Effector memory CD4-positive, alpha-beta T cell (primary cell): ENCODE measurements around the gene RPS16.

Source experiments
- DNase-seq, 3 donors: peaks; one replicate each; pipeline ENCODE4 v3.0.0-alpha.2; 2020
- H3K27ac ChIP-seq: 2 replicates; pipeline ENCODE4 v1.7.0; 2013; ENCODE audit warnings: mild to moderate bottlenecking, low read length, moderate library complexity; ENCODE audit not compliant: insufficient read depth, poor library complexity, severe bottlenecking
- H3K27me3 ChIP-seq: replicated peaks from 2 replicates; pipeline ENCODE4 v1.7.0; 2013; ENCODE audit warnings: mild to moderate bottlenecking, low read length; ENCODE audit not compliant: insufficient read depth, control insufficient read depth, poor library complexity, severe bottlenecking
- H3K36me3 ChIP-seq: 2 replicates; pipeline ENCODE4 v1.7.0; 2013; ENCODE audit warnings: mild to moderate bottlenecking, low read length, moderate library complexity; ENCODE audit not compliant: control insufficient read depth, insufficient read depth
- H3K4me1 ChIP-seq: 2 replicates; pipeline ENCODE4 v1.7.0; 2013; ENCODE audit warnings: low read length, mild to moderate bottlenecking; ENCODE audit not compliant: control insufficient read depth, insufficient read depth, poor library complexity, severe bottlenecking
- H3K4me3 ChIP-seq: 2 replicates; pipeline ENCODE4 v1.7.0; 2013; ENCODE audit warnings: low read length, low read depth, mild to moderate bottlenecking; ENCODE audit not compliant: insufficient read depth, poor library complexity, severe bottlenecking
- H3K9me3 ChIP-seq: 2 replicates; pipeline ENCODE4 v1.7.0; 2013; ENCODE audit warnings: mild to moderate bottlenecking, low read length, moderate library complexity; ENCODE audit not compliant: control insufficient read depth

Gene RPS16

GRCh38 chr19:39413272-39413910 is 22.4 kb downstream of the RPS16 start:
- Histone ChIP-seq H3K9me3 (no peaks in the 10 kb centered on the region), H3K36me3 (peaks cover 6% of the 10 kb centered on the region), H3K4me1 (peaks cover 31% of the 10 kb centered on the region), H3K27me3 (no peaks in the 10 kb centered on the region), H3K27ac (peak overlapping the region; percentile 100), H3K4me3 (peak overlapping the region; percentile 85)
- peak in 1 of 3 donors; percentile 32 for DNase-seq

- DNase-seq: no peak
- H3K9me3 ChIP-seq: no peaks in the 10 kb centered on the region
- H3K27me3 ChIP-seq: no peaks in the 10 kb centered on the region
- H3K36me3 ChIP-seq: peaks cover 11% of the 10 kb centered on the region
- peak overlapping the region; percentile 100 for H3K27ac ChIP-seq
- H3K4me3 ChIP-seq: peak overlapping the region; percentile 85
- H3K4me1 ChIP-seq: peaks cover 31% of the 10 kb centered on the region
Measured at GRCh38 chr19:39412867-39413271, 22.9 kb downstream of the RPS16 start.

GRCh38 chr19:39412100-39412866 is 23.5 kb downstream of the RPS16 start, which contains the start of gene PLEKHG2:
Gene PLEKHG2 (plus strand): TSS chr19:39412669. CDS start chr19:39414087, 1,418 bp downstream.
- Histone ChIP-seq H3K4me3 (peak within 1 kb of the TSS; percentile 99), H3K27me3 (no peaks in the 10 kb centered on the region), H3K36me3 (peaks cover 17% of the 10 kb centered on the region), H3K9me3 (no peaks in the 10 kb centered on the region), H3K27ac (peak within 1 kb of the TSS; percentile 100), H3K4me1 (peaks cover 31% of the 10 kb centered on the region)
- DNase-seq: peak; percentile 94 to 95 (median 94)

GRCh38 chr19:39411832-39412099 is 24.0 kb downstream of the RPS16 start:
- Histone ChIP-seq H3K36me3 (peaks cover 22% of the 10 kb centered on the region), H3K27ac (peak overlapping the region; percentile 100), H3K27me3 (no peaks in the 10 kb centered on the region), H3K4me3 (peak overlapping the region; percentile 99), H3K9me3 (no peaks in the 10 kb centered on the region), H3K4me1 (peaks cover 31% of the 10 kb centered on the region)
- DNase-seq: peak; percentile 81 to 86 (median 86)

DNA sequence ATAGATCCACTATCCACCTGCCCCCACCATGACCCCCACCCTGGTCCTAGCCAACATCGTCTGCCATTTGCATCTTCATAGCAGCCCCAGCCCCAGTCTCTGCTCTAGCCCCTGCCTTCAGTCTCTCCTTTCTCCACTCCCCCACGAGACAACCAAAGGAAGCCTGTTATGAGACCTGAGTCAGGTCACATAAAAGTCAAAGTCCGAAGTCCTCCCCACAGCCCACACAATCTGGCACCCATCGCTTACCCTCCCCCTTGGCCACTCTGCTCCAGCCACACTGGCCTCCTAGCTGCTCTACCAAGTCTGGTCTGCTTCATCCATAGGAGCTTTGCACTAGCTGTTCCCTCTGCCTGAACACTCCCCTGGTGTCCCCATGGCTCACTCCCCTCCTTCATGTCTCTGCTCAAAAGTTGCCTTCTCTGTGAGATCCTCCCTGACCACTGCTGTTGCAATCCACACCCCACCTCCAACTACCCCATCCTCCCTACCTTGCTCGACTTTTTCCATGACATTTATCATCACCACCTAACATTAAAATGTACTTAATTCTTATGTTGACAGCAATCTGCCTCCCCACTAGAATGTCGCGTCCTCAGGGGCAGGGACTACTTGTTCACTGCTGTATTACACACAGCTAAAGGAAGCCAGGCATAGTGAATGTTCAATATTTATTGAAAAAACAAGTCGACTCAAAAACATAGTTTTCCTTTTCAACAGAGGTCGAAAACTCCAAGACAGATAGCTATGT is 24.5 kb downstream of the RPS16 start:
- no peaks in the 10 kb centered on the region for H3K9me3 ChIP-seq

DNA sequence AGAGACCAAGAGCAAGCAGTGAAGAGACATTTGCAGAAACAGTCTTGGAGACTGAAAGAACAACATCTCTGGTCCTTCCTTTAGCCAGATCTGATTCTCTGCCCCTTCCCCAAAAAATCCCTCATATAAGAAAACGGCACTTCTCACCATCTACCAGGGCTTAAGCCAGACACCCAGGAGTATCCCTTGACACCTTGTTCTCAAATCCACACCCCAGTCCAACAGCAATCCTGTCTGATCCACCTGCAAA is 25.0 kb downstream of the RPS16 start:
- Histone ChIP-seq H3K27ac (peak overlapping the region; percentile 100), H3K36me3 (peaks cover 22% of the 10 kb centered on the region), H3K9me3 (no peaks in the 10 kb centered on the region), H3K27me3 (no peaks in the 10 kb centered on the region), H3K4me1 (peaks cover 35% of the 10 kb centered on the region), H3K4me3 (peak overlapping the region; percentile 99)
- no peak for DNase-seq

More for the DNA sequence above, 24.5 kb downstream of the RPS16 start:
- Histone ChIP-seq H3K4me1 (peaks cover 31% of the 10 kb centered on the region), H3K27me3 (no peaks in the 10 kb centered on the region), H3K36me3 (peaks cover 22% of the 10 kb centered on the region), H3K4me3 (peak overlapping the region; percentile 99), H3K27ac (peak overlapping the region; percentile 100)
- DNase-seq: peak in 1 of 3 donors; percentile 38

- H3K4me1 ChIP-seq: peaks cover 40% of the 10 kb centered on the region
Measured at GRCh38 chr19:39410017-39410830, 25.5 kb downstream of the RPS16 start.

GRCh38 chr19:39409208-39410016 is 26.3 kb downstream of the RPS16 start:
- H3K9me3 ChIP-seq: no peaks in the 10 kb centered on the region
- DNase-seq: peak; percentile 86 to 92 (median 88)
- peaks cover 46% of the 10 kb centered on the region for H3K4me1 ChIP-seq
- H3K36me3 ChIP-seq: peaks cover 22% of the 10 kb centered on the region
- no peaks in the 10 kb centered on the region for H3K27me3 ChIP-seq
- H3K27ac ChIP-seq: peak overlapping the region; percentile 100
- peak overlapping the region; percentile 99 for H3K4me3 ChIP-seq

More at GRCh38 chr19:39410017-39410830, 25.5 kb downstream of the RPS16 start:
- H3K27me3 ChIP-seq: no peaks in the 10 kb centered on the region
- peak overlapping the region; percentile 99 for H3K4me3 ChIP-seq
- peak overlapping the region; percentile 100 for H3K27ac ChIP-seq
- peaks cover 22% of the 10 kb centered on the region for H3K36me3 ChIP-seq
- peak; percentile 71 to 77 (median 74) for DNase-seq
- H3K9me3 ChIP-seq: no peaks in the 10 kb centered on the region
